Skin epidermis (tissue), 12 donors: ENCODE data around the gene RCAN3.
A peak's percentile ranks its signal among the peaks of the same experiment; 100 is the strongest.
"Not testable (repeated sequence)": the region's sequence is repeated elsewhere in the genome, so short reads cannot be mapped to it uniquely, and the experiment has no call there.

ENCODE experiments used
- H3K27ac ChIP-seq, 21 experiments: fragments of 200-600 bp; sonication (generic) in 11 of 21; one replicate each; pipeline ENCODE4 v1.5.0; 2020; ENCODE audit warnings: mild to moderate bottlenecking in 3 of 21, inconsistent platforms in 2 of 21, moderate library complexity in 2 of 21
- H3K4me3 ChIP-seq, 7 experiments: fragments of 200-600 bp; sonication (generic) in 2 of 7; one replicate each; pipeline ENCODE4 v1.5.0; 2020; ENCODE audit warnings: inconsistent platforms in 2 of 7, mild to moderate bottlenecking in 2 of 7, moderate library complexity in 1 of 7

Gene RCAN3

DNA sequence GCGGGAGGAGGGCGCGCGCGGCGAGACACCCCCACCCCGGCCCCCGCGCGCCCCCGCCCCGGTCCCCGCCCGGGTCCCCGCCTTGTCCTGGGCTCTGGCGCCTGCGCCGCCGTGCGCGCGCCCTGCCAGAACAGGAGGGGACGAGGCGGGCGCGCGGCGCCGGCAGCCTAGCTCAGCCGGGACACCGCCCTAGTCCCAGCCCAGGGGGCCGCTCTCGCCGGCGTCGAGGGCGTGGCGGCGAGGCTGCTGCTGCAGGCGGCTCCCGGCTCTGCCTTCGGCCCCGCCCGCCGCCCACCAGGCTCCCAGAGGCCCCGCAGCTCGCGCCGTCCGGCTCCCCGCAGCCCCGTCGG lies at the start of gene RCAN3:
RCAN3 (plus strand) TSS at position 128 of the 350 bp plus-strand sequence. CDS start 11,537 bp downstream, outside the sequence.
- peak within 1 kb of the TSS; percentile 67 to 98 (median 91) for H3K27ac ChIP-seq

DNA sequence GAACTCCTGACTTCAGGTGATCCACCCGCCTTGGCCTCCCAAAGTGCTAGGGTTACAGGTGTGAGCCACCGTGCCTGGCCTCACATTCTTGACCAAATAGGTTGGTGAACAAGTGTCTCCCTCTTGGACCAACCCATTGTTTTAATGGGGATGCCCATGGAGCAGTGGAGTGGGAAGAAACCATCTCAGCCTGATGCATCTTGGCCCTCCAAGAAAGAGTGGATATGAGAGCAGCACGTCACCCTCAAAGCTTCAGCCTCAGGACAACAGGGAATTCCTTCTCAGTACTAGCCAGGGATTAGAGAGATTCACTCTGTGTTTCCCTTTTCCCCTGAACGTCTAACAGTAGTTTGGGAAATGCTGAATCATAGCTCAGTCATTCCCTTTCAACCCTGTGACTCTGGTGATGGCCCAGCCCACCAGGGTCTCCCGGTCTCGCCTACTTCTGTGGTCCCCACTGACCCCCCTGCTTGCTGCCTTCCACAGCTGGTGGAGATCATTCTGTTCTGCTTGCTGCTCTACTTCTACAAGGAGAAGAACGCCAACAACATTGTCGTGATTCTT lies 49.6 kb upstream of the RCAN3 start:
- no peak overlapping the region for H3K27ac ChIP-seq

More for the DNA sequence above, at the start of gene RCAN3:
- H3K4me3 ChIP-seq: peak within 1 kb of the TSS; percentile 53 to 73 (median 64)

DNA sequence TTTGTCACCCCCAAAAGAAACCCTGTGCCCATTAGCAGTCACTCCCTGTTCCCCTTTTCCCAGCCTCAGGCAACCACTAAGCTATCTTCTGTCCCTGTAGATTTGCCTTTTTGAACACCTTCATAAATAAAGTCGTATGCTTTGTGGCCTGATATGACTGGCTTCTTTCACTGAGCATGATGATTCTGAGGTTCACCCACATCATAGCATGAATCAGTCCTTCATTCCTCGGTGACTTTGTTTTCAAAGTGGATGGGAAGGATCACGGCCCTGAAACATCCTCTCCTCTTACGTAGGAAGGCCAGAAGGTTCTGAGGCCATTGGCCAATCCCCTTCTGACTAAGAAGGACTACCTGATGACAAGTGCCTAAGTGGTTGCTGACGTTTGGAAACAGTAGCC lies 48.0 kb upstream of the RCAN3 start:
- Histone ChIP-seq H3K27ac (no peak overlapping the region), H3K4me3 (no peak overlapping the region)

More for the DNA sequence above, 49.6 kb upstream of the RCAN3 start:
- H3K4me3 ChIP-seq: no peak overlapping the region

DNA sequence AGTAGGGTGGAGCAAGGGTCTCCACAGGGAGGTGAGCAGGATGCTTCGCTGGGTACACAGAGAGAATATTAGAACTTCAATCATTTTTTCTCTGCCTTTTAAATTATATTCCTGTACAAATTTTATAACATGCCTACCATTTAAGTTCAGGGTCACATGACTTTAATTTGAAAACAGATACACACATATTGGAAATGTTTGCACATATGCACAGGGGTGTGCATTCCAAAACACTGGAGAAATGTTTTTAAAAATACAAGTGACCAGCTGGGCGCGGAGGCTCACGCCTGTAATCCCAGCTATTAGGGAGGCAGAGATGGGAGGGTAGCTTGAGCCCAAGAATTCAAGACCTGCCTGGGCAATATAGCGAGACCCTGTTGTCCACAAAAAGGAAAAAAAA lies 47.4 kb upstream of the RCAN3 start:
- H3K27ac ChIP-seq: no peak overlapping the region
- H3K4me3 ChIP-seq: no peak overlapping the region

DNA sequence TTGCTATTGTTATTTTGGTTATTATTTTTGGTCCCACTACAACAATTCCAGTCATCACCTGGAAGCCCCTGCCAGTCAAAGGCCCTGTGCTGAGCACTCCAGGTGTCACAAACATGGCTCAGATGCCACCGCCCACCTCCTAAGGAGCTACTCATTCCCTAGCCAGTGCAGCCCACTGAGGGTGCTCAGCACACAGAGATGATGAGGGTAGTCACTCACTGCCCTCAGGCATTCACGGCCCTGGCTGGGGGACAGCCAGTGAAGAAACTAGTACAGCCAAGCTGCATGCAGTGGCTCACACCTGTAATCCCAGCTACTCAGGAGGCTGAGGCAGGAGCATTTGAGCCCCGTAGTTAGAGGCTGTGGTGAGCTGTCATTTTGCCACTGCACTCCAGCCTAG lies 44.8 kb upstream of the RCAN3 start:
- no peak overlapping the region for H3K4me3 ChIP-seq
- no peak overlapping the region for H3K27ac ChIP-seq

DNA sequence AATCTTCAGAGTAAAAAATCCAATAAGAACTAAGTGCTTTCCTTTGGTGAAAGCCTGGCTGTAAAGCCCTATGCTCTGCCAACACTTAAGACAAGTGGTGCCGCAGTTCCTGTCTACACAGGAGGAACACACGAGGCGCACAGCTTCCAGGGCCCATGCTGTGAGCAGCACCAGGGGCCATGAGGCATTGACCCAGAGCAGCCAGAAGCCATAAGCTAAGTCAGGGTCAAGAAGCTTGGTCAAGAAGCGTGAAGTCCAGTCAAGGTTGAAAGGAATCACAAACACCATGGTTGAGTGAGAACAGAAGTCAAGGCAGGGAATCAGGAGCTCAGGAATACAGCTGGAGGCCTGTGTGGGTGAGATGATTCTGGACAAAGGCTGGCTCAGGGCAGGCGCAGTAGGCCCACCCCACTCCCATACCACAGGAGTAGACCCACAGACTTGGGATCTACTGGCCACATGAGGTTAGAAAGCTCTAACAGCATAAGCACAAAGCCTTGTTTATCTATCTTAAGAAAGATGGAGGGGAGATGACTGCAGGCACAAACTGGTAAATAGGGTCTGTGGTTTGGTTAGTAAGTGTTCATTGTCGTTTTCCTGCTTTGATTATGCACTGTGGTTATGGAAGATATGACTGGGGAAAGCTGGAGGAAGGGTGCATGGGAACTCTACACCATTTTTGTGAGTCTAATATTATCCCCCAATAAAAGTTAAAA lies 42.9 kb upstream of the RCAN3 start:
- no peak overlapping the region for H3K27ac ChIP-seq
- no peak overlapping the region for H3K4me3 ChIP-seq

DNA sequence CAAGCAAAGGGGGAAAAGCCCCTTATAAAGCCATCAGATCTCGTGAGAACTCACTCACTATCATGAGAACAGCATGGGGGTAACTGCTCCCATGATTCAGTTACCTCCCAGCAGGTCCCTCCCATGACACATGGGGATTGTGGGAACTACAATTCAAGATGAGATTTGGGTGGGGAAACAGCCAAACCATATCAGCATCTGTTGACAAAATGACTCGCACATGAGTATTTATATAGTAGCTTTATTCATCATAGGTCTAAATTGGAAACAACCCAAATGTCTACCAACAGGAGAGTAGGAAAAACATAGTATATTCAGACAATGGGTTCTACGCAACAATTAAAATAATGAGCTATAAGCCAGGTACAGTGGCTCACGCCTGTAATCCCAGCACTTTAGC lies 40.5 kb upstream of the RCAN3 start:
- not testable (repeated sequence) for H3K4me3 ChIP-seq, H3K27ac ChIP-seq

DNA sequence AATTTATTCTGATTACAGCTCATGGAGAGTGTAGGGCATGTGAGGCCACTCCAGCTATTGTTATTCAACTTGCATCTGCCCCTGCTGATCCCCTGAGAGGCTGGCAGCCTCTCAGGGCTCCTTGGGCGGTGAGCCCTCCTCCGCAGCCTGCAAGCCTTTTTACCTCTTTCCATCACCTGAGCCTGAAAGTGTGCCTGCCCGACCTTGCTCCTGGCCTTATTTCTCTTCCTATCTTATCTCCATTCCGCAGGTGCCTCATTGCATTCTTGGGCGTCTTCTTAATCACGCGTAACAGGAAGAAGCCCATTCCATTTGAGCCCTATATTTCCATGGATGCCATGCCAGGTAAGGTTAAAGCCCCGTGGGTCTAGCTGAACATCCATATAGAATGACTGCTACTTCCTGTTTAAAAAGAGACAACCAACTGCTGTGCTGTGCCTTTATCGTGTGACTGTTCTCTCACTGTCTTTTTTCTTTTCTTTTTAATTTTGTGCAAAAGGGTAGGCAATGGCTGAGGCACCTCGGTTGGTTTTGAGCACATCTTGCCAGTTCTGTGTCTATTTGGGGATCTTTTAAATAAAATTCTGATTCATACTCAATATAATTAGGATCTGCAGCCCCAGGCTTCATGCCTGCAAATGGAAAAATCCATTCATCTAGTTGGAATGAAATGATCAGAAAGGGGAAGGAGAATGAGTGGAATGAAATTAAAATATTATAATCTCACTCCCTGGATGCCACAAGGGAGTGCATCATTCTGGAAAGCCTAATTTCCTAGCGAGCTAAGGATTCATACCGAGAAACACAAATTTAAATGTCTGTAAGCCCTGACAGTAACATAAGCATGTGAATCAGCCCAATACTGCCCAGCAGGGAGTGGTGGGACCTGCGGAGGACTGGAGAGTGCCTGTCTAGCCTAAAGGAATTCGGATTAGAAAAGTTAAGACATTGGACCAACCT lies 38.6 kb upstream of the RCAN3 start:
- Histone ChIP-seq H3K4me3 (no peak overlapping the region), H3K27ac (no peak overlapping the region)

DNA sequence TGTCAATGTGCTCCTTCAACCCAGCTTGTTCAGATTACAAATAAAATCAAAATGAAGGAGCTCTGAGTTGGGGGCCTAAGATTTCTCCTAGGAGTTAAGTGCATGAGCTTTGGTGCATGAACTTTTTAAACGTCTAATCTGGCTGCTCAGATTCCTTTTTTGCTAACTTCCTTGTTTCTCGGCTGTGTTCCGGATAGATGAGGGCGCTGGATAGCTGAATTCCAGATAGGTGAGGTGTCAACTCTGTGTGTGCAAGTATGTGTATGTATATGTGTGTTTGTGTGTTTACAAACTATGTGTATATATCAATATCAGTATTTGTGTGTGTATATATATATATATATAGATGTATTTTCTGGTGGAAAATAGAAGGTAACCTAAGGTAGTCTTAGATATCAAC lies 37.5 kb upstream of the RCAN3 start:
- no peak overlapping the region for H3K27ac ChIP-seq
- H3K4me3 ChIP-seq: no peak overlapping the region

DNA sequence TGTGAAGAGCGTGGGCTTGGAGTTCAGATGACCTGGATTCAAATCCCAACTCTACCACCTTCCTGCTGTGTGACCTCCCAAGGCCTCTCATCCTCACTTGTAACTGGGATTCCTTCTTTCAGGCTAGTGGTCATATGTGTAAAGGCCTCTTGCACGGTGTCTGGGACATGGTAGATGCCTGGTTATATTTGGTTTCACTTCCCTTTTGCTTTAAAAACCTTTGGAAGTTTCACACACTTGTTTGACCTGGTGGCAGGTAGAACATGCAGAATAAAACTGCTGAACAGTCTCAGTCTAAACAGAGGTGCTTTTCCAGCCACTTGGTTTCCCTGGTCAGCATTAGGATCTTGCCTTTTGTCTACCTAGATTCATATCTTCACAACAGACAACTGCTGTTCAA lies 37.0 kb upstream of the RCAN3 start:
- Histone ChIP-seq H3K27ac (no peak overlapping the region), H3K4me3 (no peak overlapping the region)

DNA sequence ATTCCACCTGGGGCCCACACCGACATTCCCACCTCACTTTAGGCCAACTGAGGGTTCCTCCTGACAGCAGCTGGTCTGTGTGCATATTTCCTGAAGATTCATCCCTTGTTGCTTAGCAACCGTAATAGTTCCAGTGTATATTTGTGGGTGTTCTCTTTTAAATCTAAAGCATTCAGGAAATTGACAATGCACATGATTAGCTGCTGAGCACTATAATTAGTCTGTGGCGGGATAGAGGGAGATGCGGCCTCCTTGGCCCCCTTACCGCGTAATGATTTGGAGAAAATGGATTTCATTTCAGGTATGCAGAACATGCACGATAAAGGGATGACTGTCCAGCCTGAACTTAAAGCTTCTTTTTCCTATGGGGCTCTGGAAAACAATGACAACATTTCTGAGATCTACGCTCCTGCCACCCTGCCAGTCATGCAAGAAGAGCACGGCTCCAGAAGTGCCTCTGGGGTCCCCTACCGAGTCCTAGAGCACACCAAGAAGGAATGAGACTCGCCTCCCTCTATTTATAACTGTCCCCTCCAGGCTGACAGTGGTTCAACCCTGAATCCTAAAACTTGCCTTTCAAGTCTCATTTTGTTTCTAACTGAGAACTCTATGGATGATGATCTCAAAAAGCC lies 33.8 kb upstream of the RCAN3 start:
- Histone ChIP-seq H3K4me3 (no peak overlapping the region), H3K27ac (no peak overlapping the region)

DNA sequence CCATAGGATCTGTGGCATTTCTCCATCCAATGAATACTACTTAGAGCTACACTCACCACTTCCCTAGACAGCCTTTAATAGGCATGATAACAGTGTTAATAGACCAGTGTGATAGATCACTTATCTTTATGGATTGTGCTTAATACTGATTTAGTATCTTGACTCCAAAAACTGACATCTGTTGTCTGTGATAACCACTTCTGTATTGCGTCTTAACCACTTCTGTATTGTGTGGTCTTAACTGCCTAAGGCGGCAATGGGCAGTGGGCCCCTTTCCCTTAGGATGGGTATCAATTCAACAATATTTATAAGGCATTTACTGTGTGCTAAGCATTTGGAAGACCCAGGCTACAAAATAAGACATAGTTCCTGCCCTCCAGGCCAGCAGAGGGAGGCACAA lies 32.0 kb upstream of the RCAN3 start:
- Histone ChIP-seq H3K27ac (no peak overlapping the region), H3K4me3 (no peak overlapping the region)

DNA sequence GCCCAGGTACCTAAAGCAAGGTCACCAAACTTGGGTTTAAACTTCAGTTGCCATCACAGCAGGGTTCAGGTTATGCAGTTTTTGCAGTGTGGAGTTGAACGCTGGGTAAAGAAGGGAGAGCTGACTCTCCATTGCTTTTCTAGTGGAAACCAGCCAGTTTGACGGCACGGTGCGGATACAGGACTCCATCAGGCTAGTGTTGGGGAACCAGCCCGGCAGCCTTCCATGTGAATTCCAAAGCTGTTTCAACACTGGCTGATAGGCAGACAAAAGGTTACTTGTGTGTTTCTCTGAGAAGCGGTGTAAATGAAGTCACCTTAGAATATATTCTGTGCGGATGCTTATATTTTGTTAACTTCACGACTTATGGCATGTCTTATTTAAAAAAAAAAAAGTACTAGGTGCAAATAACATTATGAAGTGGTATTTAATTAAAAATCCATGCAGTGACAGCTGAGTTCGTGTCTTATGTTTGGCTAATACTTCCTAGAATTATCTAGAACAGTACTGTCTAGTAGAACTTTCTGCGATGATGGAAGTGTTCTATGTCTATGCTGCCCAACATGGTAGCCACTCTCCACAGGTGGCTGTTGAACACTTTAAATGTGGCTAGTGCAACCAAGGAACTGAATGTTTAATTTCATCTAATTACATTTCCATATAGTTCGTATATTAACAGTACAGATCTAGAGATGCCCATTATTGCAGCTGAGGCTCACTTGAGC lies 29.9 kb upstream of the RCAN3 start:
- Histone ChIP-seq H3K27ac (no peak overlapping the region), H3K4me3 (no peak overlapping the region)

DNA sequence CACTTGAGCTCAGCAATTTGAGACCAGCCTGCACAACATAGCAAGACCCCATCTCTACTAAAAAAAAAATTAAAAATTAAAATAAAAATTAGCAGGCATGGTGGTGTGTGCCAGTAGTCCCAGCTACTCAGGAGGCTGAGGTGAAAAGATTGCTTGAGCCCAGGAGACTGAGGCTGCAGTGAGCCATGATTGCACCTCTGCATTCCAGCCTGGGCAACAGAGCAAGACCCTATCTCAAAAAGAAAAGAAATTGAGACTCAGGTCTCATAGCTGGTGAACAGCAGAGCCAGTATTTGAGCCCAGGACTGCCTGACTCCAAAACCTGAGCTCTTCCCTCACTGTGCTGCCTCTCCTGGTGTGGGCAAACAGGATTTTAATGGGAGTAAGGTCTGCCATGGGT lies 28.4 kb upstream of the RCAN3 start:
- no peak overlapping the region for H3K27ac ChIP-seq
- H3K4me3 ChIP-seq: no peak overlapping the region

DNA sequence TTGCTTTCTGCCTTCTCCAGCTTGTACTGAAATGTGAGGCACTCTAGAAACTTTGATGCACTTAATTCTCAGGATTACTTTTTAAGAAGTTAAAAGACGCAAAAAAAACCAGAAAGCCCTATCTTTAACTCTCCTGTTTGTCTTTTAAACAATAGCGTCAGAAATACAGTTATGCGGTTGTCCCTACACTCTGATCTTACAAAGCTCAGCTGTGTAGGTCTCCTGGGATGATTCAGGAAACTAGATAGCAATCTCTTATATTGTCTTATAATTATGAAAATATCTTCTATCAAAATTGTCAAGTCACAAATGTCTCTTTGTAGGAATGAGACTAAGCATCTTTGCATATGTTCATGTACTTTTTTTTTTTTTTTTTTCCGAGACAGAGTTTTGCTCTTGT lies 26.9 kb upstream of the RCAN3 start:
- Histone ChIP-seq H3K4me3 (no peak overlapping the region), H3K27ac (no peak overlapping the region)

DNA sequence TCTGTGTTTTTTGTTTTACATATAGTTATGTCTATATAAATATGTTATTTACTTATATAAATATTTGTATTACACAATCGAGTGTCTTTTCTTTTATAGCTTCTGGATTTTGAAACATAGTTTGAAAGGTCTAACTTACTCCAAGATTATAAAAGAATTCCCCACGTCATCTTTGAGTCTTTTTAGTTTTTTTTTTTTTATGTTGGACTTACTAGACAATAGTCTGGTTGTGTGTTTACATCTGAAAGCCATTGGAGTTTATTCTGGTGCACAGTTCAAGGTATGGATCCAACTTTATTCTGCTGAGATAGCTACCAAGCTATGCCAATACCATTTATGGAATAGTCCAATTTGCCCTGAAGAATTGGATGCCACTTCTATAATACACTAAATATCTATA lies 26.1 kb upstream of the RCAN3 start:
- no peak overlapping the region for H3K27ac ChIP-seq
- no peak overlapping the region for H3K4me3 ChIP-seq

DNA sequence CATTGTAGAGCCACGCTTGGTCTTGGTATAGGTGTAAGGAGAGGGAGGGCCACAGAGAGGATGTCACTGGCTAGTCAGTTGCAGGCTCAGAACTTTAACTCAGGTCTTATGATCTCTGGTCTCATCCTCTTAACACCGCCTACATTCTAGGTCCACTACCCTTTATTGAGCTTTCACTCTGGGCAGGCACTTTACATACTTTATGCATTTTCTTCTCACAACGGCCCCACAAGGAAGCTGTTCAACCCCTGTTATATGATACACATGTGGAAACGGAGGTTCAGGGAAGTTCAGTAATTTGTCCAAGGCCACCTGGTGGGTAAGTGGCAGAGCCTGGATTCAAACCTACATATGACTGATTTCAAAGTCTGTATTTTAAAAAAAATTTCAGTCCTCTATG lies 25.3 kb upstream of the RCAN3 start:
- H3K27ac ChIP-seq: no peak overlapping the region
- H3K4me3 ChIP-seq: no peak overlapping the region

DNA sequence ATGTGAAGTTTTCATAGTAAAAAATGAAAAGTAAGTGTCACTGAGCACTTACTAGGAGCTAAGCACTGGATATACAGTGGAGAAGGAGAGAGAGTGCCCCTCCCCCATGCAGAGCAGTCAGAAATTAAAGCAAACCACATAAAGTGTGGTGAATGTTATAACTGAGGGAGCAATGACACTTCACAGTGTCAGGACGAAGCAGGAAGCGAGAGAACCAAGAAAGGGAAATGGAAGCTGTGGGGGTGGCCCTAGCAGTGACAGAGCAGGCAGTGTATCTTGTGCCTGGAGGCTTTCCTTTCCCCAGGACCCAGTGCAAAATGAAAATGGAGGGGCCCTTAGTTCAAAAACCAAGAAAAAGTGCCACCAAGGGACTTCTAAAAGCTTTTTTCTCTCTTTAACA lies 21.5 kb upstream of the RCAN3 start:
- H3K4me3 ChIP-seq: no peak overlapping the region
- H3K27ac ChIP-seq: peak overlapping the region in 15 of 21 experiments; percentile 7 to 85 (median 40)

DNA sequence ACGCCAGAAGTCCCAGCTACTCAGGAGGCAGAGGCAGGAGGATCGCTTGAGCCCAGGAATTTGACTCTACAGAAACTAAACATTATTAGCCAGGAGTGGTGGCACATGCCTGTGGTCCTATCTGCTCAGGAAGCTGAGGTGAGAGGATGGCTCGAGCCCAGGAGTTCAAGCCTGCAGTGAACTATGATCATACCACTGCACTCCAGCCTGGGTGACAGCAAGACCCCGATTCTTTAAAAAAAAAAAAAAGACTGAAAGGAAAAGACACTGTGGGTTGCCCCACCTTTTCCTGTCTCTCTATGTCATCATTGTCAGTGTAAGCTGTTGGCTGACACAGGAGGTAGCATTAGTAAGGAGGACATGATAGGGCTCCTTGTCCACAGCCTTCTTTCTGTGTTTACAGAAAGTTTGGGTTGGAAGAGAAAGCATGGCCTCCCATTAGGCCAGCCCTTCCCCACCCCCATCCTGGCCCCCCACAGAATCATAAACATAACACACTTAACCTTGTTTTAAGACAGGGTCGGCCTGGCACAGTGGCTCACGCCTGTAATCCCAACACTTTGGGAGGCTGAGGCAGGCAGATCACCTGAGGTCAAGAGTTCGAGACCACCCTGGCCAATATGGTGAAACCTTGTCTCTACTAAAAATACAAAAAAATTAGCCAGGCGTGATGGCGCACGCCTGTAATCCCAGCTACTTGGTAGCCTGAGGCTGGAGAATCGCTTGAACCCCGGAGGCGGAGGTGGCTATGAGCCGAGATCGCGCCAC lies 20.6 kb upstream of the RCAN3 start:
- peak overlapping the region in 12 of 21 experiments; percentile 18 to 85 (median 56) for H3K27ac ChIP-seq

More for the DNA sequence above, 20.6 kb upstream of the RCAN3 start:
- H3K4me3 ChIP-seq: no peak overlapping the region
